H1 (cell line): ENCODE measurements around the gene PCDHA9. TPM values are rescaled to one million over a fixed set of nuclear protein-coding genes. Genes with fewer than 3 reads are reported as not detected.
"Not testable (repeated sequence)": the region's sequence is repeated elsewhere in the genome, so short reads cannot be mapped to it uniquely, and the experiment has no call there.

Experiments
- CTCF ChIA-PET: fragments of 300-600 bp; sonication (Branson Sonifier 250); formaldehyde crosslinking; loops from one replicate; lab custom pipeline; 2021; ENCODE audit not compliant: partially characterized antibody; lab: Charles Lee
- POLR2A ChIA-PET: fragments of 300-600 bp; sonication (Branson Sonifier 250); formaldehyde crosslinking; loops from one replicate; lab custom pipeline; 2021; ENCODE audit warnings: inconsistent platforms; ENCODE audit not compliant: partially characterized antibody; lab: Charles Lee
- DNase-seq, 2 experiments: peaks; one replicate each; pipeline versions ENCODE4 v3.0.0 to v3.0.0-alpha.2; 2010 to 2022; ENCODE audit warnings: low spot score in 2 of 2, low read depth in 1 of 2, mixed read lengths in 1 of 2
- FAIRE-seq: peaks from 2 replicates; lab custom pipeline; 2011; peaks lifted over from hg19 to GRCh38; lab: Jason Lieb, UNC
- H2AFZ ChIP-seq: 2 replicates; pipeline ENCODE4 v1.8.1; 2012; ENCODE audit warnings: low read length, inconsistent platforms
- H2AK5ac ChIP-seq: 2 replicates; pipeline ENCODE4 v1.6.1; 2013; ENCODE audit warnings: low read depth, low read length
- H2BK120ac ChIP-seq: replicated peaks from 2 replicates; pipeline ENCODE3; 2013; ENCODE audit warnings: low read depth, low read length, inconsistent platforms
- H2BK12ac ChIP-seq: 2 replicates; pipeline ENCODE4 v1.6.1; 2013; ENCODE audit warnings: low read depth, low read length
- H2BK15ac ChIP-seq: 2 replicates; pipeline ENCODE4 v1.6.1; 2013; ENCODE audit warnings: low read length
- H2BK20ac ChIP-seq: 2 replicates; pipeline ENCODE4 v1.6.1; 2013; ENCODE audit warnings: low read length
- H2BK5ac ChIP-seq: 2 replicates; pipeline ENCODE4 v1.6.1; 2013; ENCODE audit warnings: low read depth, low read length
- H3K14ac ChIP-seq: 2 replicates; pipeline ENCODE4 v1.6.1; 2013; ENCODE audit warnings: inconsistent platforms; ENCODE audit not compliant: insufficient read length
- H3K18ac ChIP-seq: 2 replicates; pipeline ENCODE4 v1.6.1; 2013; ENCODE audit warnings: low read length; ENCODE audit errors: extremely low read depth
- H3K23ac ChIP-seq: 2 replicates; pipeline ENCODE4 v1.6.1; 2013; ENCODE audit warnings: inconsistent platforms; ENCODE audit not compliant: insufficient read length
- H3K23me2 ChIP-seq: 2 replicates; pipeline ENCODE4 v1.6.1; 2013; ENCODE audit warnings: low read depth, low read length
- H3K27ac ChIP-seq: 2 replicates; pipeline ENCODE4 v1.6.1; 2011; ENCODE audit warnings: low read depth, low read length, inconsistent platforms
- H3K27me3 ChIP-seq, 4 experiments: replicated peaks in 1 of 4; 1 replicate in 1 of 4; 2 replicates in 3 of 4; pipeline versions ENCODE4 v1.6.1 to v1.8.1; 2011 to 2013; ENCODE audit warnings: low read length in 3 of 4, mild to moderate bottlenecking in 3 of 4, inconsistent platforms in 2 of 4, mixed read lengths in 2 of 4, moderate library complexity in 1 of 4; ENCODE audit not compliant: control insufficient read depth in 3 of 4, insufficient read depth in 3 of 4; ENCODE audit errors: extremely low read depth in 1 of 4
- H3K36me3 ChIP-seq, 4 experiments: 2 replicates each; pipeline versions ENCODE4 v1.6.1 to v1.8.1; 2011 to 2013; ENCODE audit warnings: mild to moderate bottlenecking in 4 of 4, low read length in 3 of 4, moderate library complexity in 2 of 4, control low read depth in 1 of 4, inconsistent platforms in 1 of 4; ENCODE audit not compliant: insufficient read depth in 4 of 4, control insufficient read depth in 2 of 4
- H3K4ac ChIP-seq: replicated peaks from 2 replicates; pipeline ENCODE3; 2013; ENCODE audit warnings: low read length, low read depth, mixed read lengths, inconsistent platforms; ENCODE audit not compliant: insufficient read length
- H3K4me1 ChIP-seq, 4 experiments: replicated peaks in 1 of 4; 1 replicate in 1 of 4; 2 replicates in 3 of 4; pipeline versions ENCODE4 v1.6.1 to v1.8.1; 2011 to 2013; ENCODE audit warnings: low read length in 3 of 4, inconsistent platforms in 2 of 4, mixed read lengths in 1 of 4; ENCODE audit not compliant: insufficient read depth in 4 of 4, control insufficient read depth in 3 of 4
- H3K4me2 ChIP-seq, 2 experiments: 2 replicates each; pipeline versions ENCODE4 v1.6.1 to v1.8.1; 2011 to 2013; ENCODE audit warnings: low read depth in 2 of 2, low read length in 2 of 2, control low read depth in 1 of 2, inconsistent platforms in 1 of 2, mild to moderate bottlenecking in 1 of 2; ENCODE audit not compliant: insufficient read depth in 1 of 2
- H3K4me3 ChIP-seq, 4 experiments: fragments of 200-600, 300-600 bp in 1 of 4; sonication (generic), shearing (Covaris generic), sonication (Bioruptor Twin) in 1 of 4; 2 replicates each; pipeline versions ENCODE4 v1.5.1 to v1.8.1; 2011 to 2016; ENCODE audit warnings: low read length in 4 of 4, low read depth in 3 of 4, control low read depth in 2 of 4, inconsistent platforms in 2 of 4, mild to moderate bottlenecking in 2 of 4, mixed read lengths in 1 of 4, moderate library complexity in 1 of 4; ENCODE audit not compliant: insufficient read depth in 2 of 4; ENCODE audit errors: extremely low read depth in 1 of 4
- H3K56ac ChIP-seq: replicated peaks from 2 replicates; pipeline ENCODE3; 2013; ENCODE audit warnings: low read depth, mild to moderate bottlenecking, mixed read lengths, low read length, inconsistent platforms; ENCODE audit not compliant: insufficient read length
- H3K79me1 ChIP-seq: 2 replicates; pipeline ENCODE4 v1.6.1; 2013; ENCODE audit warnings: low read depth, low read length, control low read depth
- H3K79me2 ChIP-seq, 2 experiments: 2 replicates each; pipeline versions ENCODE4 v1.6.1 to v1.8.1; 2012 to 2013; ENCODE audit warnings: low read length in 2 of 2, mild to moderate bottlenecking in 2 of 2, inconsistent platforms in 1 of 2; ENCODE audit not compliant: insufficient read depth in 2 of 2, control insufficient read depth in 1 of 2
- H3K9ac ChIP-seq, 4 experiments: replicated peaks in 1 of 4; 1 replicate in 1 of 4; 2 replicates in 3 of 4; pipeline versions ENCODE4 v1.6.1 to v1.8.1; 2011 to 2013; ENCODE audit warnings: low read depth in 3 of 4, low read length in 3 of 4, control low read depth in 2 of 4, mild to moderate bottlenecking in 2 of 4, moderate library complexity in 2 of 4, inconsistent platforms in 1 of 4; ENCODE audit errors: extremely low read depth in 1 of 4
- H3K9me3 ChIP-seq, 2 experiments: 2 replicates each; pipeline versions ENCODE4 v1.6.1 to v1.8.1; 2012 to 2013; ENCODE audit warnings: mild to moderate bottlenecking in 2 of 2, moderate library complexity in 2 of 2, control low read depth in 1 of 2, inconsistent platforms in 1 of 2, low read depth in 1 of 2, low read length in 1 of 2, mixed read lengths in 1 of 2; ENCODE audit not compliant: insufficient read depth in 2 of 2
- H4K20me1 ChIP-seq, 2 experiments: replicated peaks in 1 of 2; 2 replicates each; pipeline versions ENCODE3 to v1.8.1; 2011 to 2013; ENCODE audit warnings: inconsistent platforms in 2 of 2, low read length in 2 of 2, mild to moderate bottlenecking in 1 of 2; ENCODE audit not compliant: insufficient read depth in 2 of 2, control insufficient read depth in 1 of 2
- H4K5ac ChIP-seq: 2 replicates; pipeline ENCODE4 v1.6.1; 2013; ENCODE audit warnings: low read length, low read depth, mixed read lengths, inconsistent platforms; ENCODE audit not compliant: insufficient read length
- H4K8ac ChIP-seq: 2 replicates; pipeline ENCODE4 v1.8.0; 2013; ENCODE audit warnings: mild to moderate bottlenecking, moderate library complexity, low read length, inconsistent platforms; ENCODE audit not compliant: insufficient read depth; ENCODE audit errors: extremely low read depth
- H4K91ac ChIP-seq: replicated peaks from 2 replicates; pipeline ENCODE3; 2013; ENCODE audit warnings: low read length, mixed read lengths, inconsistent platforms; ENCODE audit not compliant: insufficient read length
- WGBS, 2 experiments: shearing (Covaris generic) in 1 of 2; methylation state at CpG; one replicate each; pipeline versions ENCODE4 v1.1.6 to v1.1.7; 2013 to 2015; ENCODE audit warnings: low lambda C conversion rate in 2 of 2, mixed read lengths in 2 of 2, inconsistent platforms in 1 of 2, low coverage in 1 of 2, missing lambda C conversion rate in 1 of 2; ENCODE audit not compliant: insufficient replicate concordance in 2 of 2, insufficient coverage in 1 of 2, insufficient read length in 1 of 2; ENCODE audit errors: extremely low coverage in 1 of 2, missing lambda C conversion rate in 1 of 2; 5-methylcytosine and 5-hydroxymethylcytosine counted together
- polyA plus RNA-seq, 7 experiments: library from polyadenylated mRNA; depleted of rRNA in 3 of 7; stranded (reverse) in 5 of 7; unstranded in 2 of 7; fragments of >200 nt in 5 of 7; fragments of 200-250 nt in 2 of 7; gene quantifications; 1 replicate in 5 of 7; 2 replicates in 1 of 7; 4 replicates in 1 of 7; pipeline versions ENCODE4 v1.2.1 to v1.2.3, GENCODE V29; 2011 to 2013; ENCODE audit warnings: missing spikeins in 2 of 7, mixed read lengths in 2 of 7
- total RNA-seq: library from RNA; stranded (reverse); fragmentation: NEBNext Ultra II Directional; extraction: Animal tissue kit (Norgen Biotek cat#: 25700); gene quantifications from 2 replicates; pipeline ENCODE4 v1.2.1, GENCODE V29; 2021

PCDHA9 gene
- total and polyA plus RNA-seq, 2 of the 8 experiments (the other 6 are each of a cell fraction or from before 2014, with no cell fraction given) = 0.12 to 0.28 TPM

DNA sequence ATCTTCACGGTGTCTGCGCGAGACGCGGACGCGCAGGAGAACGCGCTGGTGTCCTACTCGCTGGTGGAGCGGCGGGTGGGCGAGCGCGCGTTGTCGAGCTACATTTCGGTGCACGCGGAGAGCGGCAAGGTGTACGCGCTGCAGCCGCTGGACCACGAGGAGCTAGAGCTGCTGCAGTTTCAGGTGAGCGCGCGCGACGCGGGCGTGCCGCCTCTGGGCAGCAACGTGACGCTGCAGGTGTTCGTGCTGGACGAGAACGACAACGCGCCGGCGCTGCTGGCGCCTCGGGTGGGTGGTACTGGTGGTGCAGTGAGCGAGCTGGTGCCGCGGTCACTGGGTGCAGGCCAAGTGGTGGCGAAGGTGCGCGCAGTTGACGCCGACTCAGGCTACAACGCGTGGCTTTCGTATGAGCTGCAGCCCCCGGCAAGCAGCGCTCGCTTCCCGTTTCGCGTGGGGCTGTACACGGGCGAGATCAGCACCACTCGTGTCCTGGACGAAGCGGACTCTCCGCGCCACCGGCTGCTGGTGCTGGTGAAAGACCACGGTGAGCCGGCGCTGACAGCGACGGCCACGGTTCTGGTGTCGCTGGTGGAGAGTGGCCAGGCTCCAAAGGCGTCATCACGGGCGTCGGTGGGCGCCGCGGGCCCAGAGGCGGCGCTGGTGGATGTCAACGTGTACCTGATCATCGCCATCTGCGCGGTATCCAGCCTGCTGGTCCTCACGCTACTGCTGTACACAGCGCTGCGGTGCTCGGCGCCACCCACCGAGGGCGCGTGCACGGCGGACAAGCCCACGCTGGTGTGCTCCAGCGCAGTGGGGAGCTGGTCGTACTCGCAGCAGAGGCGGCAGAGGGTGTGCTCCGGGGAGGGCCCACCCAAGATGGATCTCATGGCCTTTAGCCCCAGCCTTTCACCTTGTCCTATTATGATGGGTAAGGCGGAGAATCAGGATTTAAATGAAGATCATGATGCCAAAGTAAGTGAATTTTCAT lies 18.4 kb upstream of the PCDHA9 start:
- H3K4me3 ChIP-seq, H3K56ac ChIP-seq, H4K8ac ChIP-seq, H3K23me2 ChIP-seq, FAIRE-seq, H2BK15ac ChIP-seq, H4K20me1 ChIP-seq, H2AK5ac ChIP-seq, H3K27me3 ChIP-seq, H2BK5ac ChIP-seq, H3K18ac ChIP-seq, H2BK20ac ChIP-seq, H3K36me3 ChIP-seq, H2BK120ac ChIP-seq, H4K91ac ChIP-seq, H4K5ac ChIP-seq, H3K79me1 ChIP-seq, H3K14ac ChIP-seq, H3K4me1 ChIP-seq, H3K23ac ChIP-seq, DNase-seq, H3K79me2 ChIP-seq, H3K27ac ChIP-seq, H3K4me2 ChIP-seq, H3K9ac ChIP-seq, H3K4ac ChIP-seq, H2BK12ac ChIP-seq, H2AFZ ChIP-seq: not testable (repeated sequence)
- ChIA-PET POLR2A (interaction anchor here (0.7 to 1.2 kb wide), 2 partner anchors 10 to 22 kb away, joined by 3 read pairs; no protein-coding TSS in a partner anchor), CTCF (interaction anchor here (0.6 to 6.0 kb wide), 11 partner anchors 9 to 393 kb away, joined by 3 to 58 read pairs (median 7); partner anchors contain the start of genes PCDHA12, PCDHA4, PCDHA8 and PCDHB1)
- H3K9me3 ChIP-seq = peaks cover 0 to 11% of the 10 kb centered on the region in 2 experiments; a peak in 1 of 4 replicates
- 95% methylated on average over 94 of the region's 106 CpGs; no CpG with 5 or more reads in 1 of the 2 experiments for WGBS, 2 experiments
